GM12872 (cell line): Measurements from ENCODE around the gene SPDYE4.

ENCODE experiments used
- TF ChIP-seq, protein P1 (sequence below): IDR thresholded peaks from 3 replicates; pipeline ENCODE4 v1.5.1; 2011; ENCODE audit warnings: low read depth, mild to moderate bottlenecking, low read length, moderate library complexity; ENCODE audit not compliant: insufficient read depth

The SPDYE4 gene

GRCh38 chr17:8736796-8737195 lies 21.6 kb downstream of the SPDYE4 start:
- TF ChIP-seq, protein P1, sequence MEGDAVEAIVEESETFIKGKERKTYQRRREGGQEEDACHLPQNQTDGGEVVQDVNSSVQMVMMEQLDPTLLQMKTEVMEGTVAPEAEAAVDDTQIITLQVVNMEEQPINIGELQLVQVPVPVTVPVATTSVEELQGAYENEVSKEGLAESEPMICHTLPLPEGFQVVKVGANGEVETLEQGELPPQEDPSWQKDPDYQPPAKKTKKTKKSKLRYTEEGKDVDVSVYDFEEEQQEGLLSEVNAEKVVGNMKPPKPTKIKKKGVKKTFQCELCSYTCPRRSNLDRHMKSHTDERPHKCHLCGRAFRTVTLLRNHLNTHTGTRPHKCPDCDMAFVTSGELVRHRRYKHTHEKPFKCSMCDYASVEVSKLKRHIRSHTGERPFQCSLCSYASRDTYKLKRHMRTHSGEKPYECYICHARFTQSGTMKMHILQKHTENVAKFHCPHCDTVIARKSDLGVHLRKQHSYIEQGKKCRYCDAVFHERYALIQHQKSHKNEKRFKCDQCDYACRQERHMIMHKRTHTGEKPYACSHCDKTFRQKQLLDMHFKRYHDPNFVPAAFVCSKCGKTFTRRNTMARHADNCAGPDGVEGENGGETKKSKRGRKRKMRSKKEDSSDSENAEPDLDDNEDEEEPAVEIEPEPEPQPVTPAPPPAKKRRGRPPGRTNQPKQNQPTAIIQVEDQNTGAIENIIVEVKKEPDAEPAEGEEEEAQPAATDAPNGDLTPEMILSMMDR, result no peak

GRCh38 chr17:8736362-8736761 lies 22.0 kb downstream of the SPDYE4 start:
- TF ChIP-seq, protein P1, result no peak

GRCh38 chr17:8735336-8735939 lies 22.9 kb downstream of the SPDYE4 start:
- TF ChIP-seq, protein P1, result no peak

GRCh38 chr17:8734876-8735275 lies 23.5 kb downstream of the SPDYE4 start:
- TF ChIP-seq, protein P1, result no peak

DNA sequence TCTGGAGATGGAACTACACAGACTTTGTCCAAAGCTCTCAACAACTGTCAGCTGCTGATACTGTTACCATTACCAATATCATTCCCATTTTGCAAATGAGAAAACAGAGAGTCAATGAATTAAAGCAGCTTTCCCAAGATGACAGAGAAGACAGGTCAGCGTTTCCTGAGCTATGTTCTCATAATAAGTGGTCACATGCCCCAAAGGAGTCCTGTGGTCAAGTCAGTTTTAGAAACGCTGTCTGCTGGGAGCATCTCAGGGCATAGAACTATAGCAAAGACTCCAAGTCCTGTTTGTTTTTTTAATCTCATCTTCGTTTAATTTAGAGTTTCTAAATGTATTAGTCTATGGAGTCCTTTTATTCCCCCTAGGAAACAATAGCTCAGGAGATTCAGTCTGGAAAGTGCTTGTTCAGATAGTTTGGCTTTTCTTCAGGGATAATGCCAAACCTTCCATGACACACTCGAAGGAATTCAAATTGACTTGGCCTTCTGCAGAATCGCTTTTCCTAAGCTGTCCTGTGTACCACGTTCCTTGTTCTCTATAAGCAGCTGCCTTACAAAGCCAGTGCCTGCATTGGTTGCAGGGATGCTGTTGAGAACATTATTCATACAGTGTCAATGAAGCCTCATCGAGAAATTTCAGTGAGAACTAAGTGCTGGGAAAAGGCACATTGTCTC lies 25.8 kb downstream of the SPDYE4 start:
- TF ChIP-seq, protein P1, result no peak

DNA sequence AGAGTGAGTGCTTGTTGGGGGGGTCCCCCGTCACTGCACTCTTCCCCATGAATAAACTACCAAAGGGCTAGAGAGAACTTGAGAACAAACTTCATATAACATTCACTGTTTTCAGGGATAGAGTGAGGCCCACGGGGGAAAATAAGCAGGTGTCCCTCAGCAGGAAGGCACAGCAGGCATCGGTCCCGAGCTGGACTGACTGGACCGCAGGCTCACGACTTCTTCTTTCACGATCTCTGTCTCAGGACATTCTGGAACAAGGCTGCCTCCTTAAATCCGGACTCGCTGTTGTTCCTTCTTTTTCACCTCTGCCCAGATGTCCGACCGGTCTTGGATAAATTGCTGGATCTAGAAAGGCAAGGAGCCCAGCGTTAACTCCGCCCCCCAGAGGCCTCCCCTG lies 28.5 kb downstream of the SPDYE4 start:
- TF ChIP-seq, protein P1, result no peak

DNA sequence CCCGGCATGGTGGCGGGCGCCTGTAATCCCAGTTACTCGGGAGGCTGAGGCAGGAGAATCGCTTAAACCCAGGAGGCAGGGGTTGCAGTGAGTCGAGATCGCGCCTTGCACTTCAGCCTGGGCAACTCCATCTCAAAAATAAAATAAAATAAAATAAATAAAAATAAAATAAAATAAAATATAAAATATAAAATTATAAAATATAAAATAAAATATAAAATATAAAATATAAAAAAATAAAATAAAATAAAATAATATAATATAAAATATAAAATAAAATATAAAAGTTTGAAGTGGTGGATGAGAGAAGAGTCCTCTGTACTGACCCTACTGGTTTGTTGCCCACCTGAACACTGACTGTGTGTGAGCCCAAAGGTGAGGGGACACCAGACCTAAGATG lies 28.9 kb downstream of the SPDYE4 start:
- TF ChIP-seq, protein P1, result no peak
